KBM-7 (cell line): ENCODE results near the gene MRPL36.
"Not testable (repeated sequence)": the region's sequence is repeated elsewhere in the genome, so short reads cannot be mapped to it uniquely, and the experiment has no call there.

Experiments
- DNase-seq: peaks from one replicate; pipeline ENCODE4 v3.0.0-alpha.2; 2015
- in situ Hi-C: fragments of 300-500 bp; cut with MboI; formaldehyde crosslinking; loops from 2 replicates; pipeline ENCODE4 v1.14.3; 2020; ENCODE audit warnings: low sequenced_read_pairs, low pct_unique_long_range_greater_than_20kb, mixed read lengths

MRPL36 gene

GRCh38 chr5:1800472-1801221 lies 1.0 kb upstream of the MRPL36 start:
- in situ Hi-C loops, result no loop called here
- DNase-seq, result peak; percentile 65

GRCh38 chr5:1799110-1799601 lies 481 bp downstream of the MRPL36 start:
- in situ Hi-C loops, result no loop called here
- peak; percentile 46 for DNase-seq

- DNase-seq, in situ Hi-C loops: not testable (repeated sequence)
Measured at GRCh38 chr5:1798589-1798988, 1.0 kb downstream of the MRPL36 start.

GRCh38 chr5:1797855-1798254 lies 1.8 kb downstream of the MRPL36 start:
- in situ Hi-C loops, result no loop called here

GRCh38 chr5:1797103-1797800 lies 2.4 kb downstream of the MRPL36 start:
- no peak for DNase-seq
- in situ Hi-C loops, result no loop called here

More at GRCh38 chr5:1797855-1798254, 1.8 kb downstream of the MRPL36 start:
- DNase-seq, result no peak

- in situ Hi-C loops, result no loop called here
- no peak for DNase-seq
Measured at GRCh38 chr5:1796371-1797102, 3.1 kb downstream of the MRPL36 start.

- DNase-seq, result no peak
- in situ Hi-C loops, result no loop called here
Measured at GRCh38 chr5:1795931-1796330, 3.7 kb downstream of the MRPL36 start.

- DNase-seq, result no peak
- in situ Hi-C loops, result no loop called here
Measured at GRCh38 chr5:1795506-1795905, 4.1 kb downstream of the MRPL36 start.

- DNase-seq, result no peak
- in situ Hi-C loops, result no loop called here
Measured at GRCh38 chr5:1794901-1795290, 4.7 kb downstream of the MRPL36 start.

- in situ Hi-C loops, result no loop called here
- DNase-seq, result no peak
Measured at GRCh38 chr5:1793966-1794900, 5.4 kb downstream of the MRPL36 start.

- DNase-seq, result peak; percentile 45
- in situ Hi-C loops, result no loop called here
Measured at GRCh38 chr5:1793301-1793740, 6.3 kb downstream of the MRPL36 start.

- peak; percentile 95 for DNase-seq
- in situ Hi-C loops, result no loop called here
Measured at GRCh38 chr5:1792842-1793266, 6.8 kb downstream of the MRPL36 start.

- in situ Hi-C loops, result no loop called here
- no peak for DNase-seq
Measured at GRCh38 chr5:1791176-1791575, 8.5 kb downstream of the MRPL36 start.

- in situ Hi-C loops, result no loop called here
- no peak for DNase-seq
Measured at GRCh38 chr5:1789834-1790471, 9.7 kb downstream of the MRPL36 start.

- DNase-seq, in situ Hi-C loops: not testable (repeated sequence)
Measured at GRCh38 chr5:1789438-1789833, 10.2 kb downstream of the MRPL36 start.

- in situ Hi-C loops, result no loop called here
- DNase-seq, result no peak
Measured at GRCh38 chr5:1788828-1789227, 10.8 kb downstream of the MRPL36 start.

GRCh38 chr5:1788200-1788599 lies 11.4 kb downstream of the MRPL36 start:
- DNase-seq, result no peak
- in situ Hi-C loops, result no loop called here

- DNase-seq, result no peak
- in situ Hi-C loops, result no loop called here
Measured at GRCh38 chr5:1787472-1788047, 12.1 kb downstream of the MRPL36 start.
